Keratinocyte (primary cell): ENCODE data around the gene INTS1. TPM values are rescaled to one million over a fixed set of nuclear protein-coding genes. Genes with fewer than 3 reads are reported as not detected.

Experiments
- DNase-seq: peaks from one replicate; pipeline ENCODE4 v3.0.0-alpha.2; 2011; ENCODE audit warnings: low read depth, missing footprints, low spot score
- FAIRE-seq: peaks from 2 replicates; lab custom pipeline; 2011; peaks lifted over from hg19 to GRCh38; lab: Jason Lieb, UNC
- H2AFZ ChIP-seq: 2 replicates; pipeline ENCODE4 v1.6.0; 2012; ENCODE audit warnings: low read length, control low read depth, inconsistent platforms; ENCODE audit not compliant: control insufficient read depth
- H3K27ac ChIP-seq: 2 replicates; pipeline ENCODE4 v1.5.1; 2011; ENCODE audit warnings: low read length; ENCODE audit not compliant: control insufficient read depth, insufficient read depth
- H3K27me3 ChIP-seq: 3 replicates; pipeline ENCODE4 v1.6.0; 2011; ENCODE audit warnings: low read length; ENCODE audit not compliant: control insufficient read depth, insufficient read depth; ENCODE audit errors: extremely low read depth
- H3K36me3 ChIP-seq, 2 experiments: 2 replicates in 1 of 2; 3 replicates in 1 of 2; pipeline ENCODE4 v1.5.1; 2011; ENCODE audit warnings: low read length in 2 of 2, mild to moderate bottlenecking in 1 of 2; ENCODE audit not compliant: control insufficient read depth in 2 of 2, insufficient read depth in 2 of 2; ENCODE audit errors: extremely low read depth in 1 of 2
- H3K4me1 ChIP-seq: 3 replicates; pipeline ENCODE4 v1.5.1; 2011; ENCODE audit warnings: low read length; ENCODE audit not compliant: control insufficient read depth, insufficient read depth; ENCODE audit errors: extremely low read depth
- H3K4me2 ChIP-seq: 3 replicates; pipeline ENCODE4 v1.6.0; 2011; ENCODE audit warnings: low read depth, low read length; ENCODE audit not compliant: control insufficient read depth, insufficient read depth; ENCODE audit errors: extremely low read depth
- H3K4me3 ChIP-seq, 3 experiments: fragments of 200-600 bp in 1 of 3; sonication (generic) in 1 of 3; 2 replicates in 2 of 3; 3 replicates in 1 of 3; pipeline ENCODE4 v1.5.1; 2011 to 2016; ENCODE audit warnings: low read length in 3 of 3, mild to moderate bottlenecking in 3 of 3, control low read depth in 2 of 3, inconsistent platforms in 1 of 3, low read depth in 1 of 3, mixed read lengths in 1 of 3, mixed run types in 1 of 3, moderate library complexity in 1 of 3; ENCODE audit not compliant: control insufficient read depth in 2 of 3, insufficient read depth in 2 of 3; ENCODE audit errors: extremely low read depth in 1 of 3
- H3K79me2 ChIP-seq: 2 replicates; pipeline ENCODE4 v1.6.0; 2012; ENCODE audit warnings: low read length; ENCODE audit not compliant: control insufficient read depth, insufficient read depth
- H3K9ac ChIP-seq: 3 replicates; pipeline ENCODE4 v1.6.0; 2011; ENCODE audit warnings: low read length; ENCODE audit not compliant: control insufficient read depth, insufficient read depth; ENCODE audit errors: extremely low read depth
- H3K9me1 ChIP-seq: 3 replicates; pipeline ENCODE4 v1.6.0; 2011; ENCODE audit warnings: low read length; ENCODE audit not compliant: control insufficient read depth, insufficient read depth; ENCODE audit errors: extremely low read depth
- H3K9me3 ChIP-seq: 2 replicates; pipeline ENCODE4 v1.5.1; 2012; ENCODE audit warnings: low read depth, low read length; ENCODE audit not compliant: control insufficient read depth
- H4K20me1 ChIP-seq: 3 replicates; pipeline ENCODE4 v1.6.0; 2011; ENCODE audit warnings: low read length; ENCODE audit not compliant: control insufficient read depth, insufficient read depth; ENCODE audit errors: extremely low read depth
- EZH2 ChIP-seq: IDR thresholded peaks from one replicate; pipeline ENCODE4 v1.6.1; 2012; ENCODE audit warnings: inconsistent platforms, mild to moderate bottlenecking, low read length, moderate library complexity
- dilution Hi-C: fragments of 300-500 bp; cut with MboI; formaldehyde crosslinking; loops from one replicate; pipeline ENCODE4 v1.7.0; 2020; ENCODE audit warnings: low sequenced_read_pairs; ENCODE audit not compliant: extremely low pct_ligation_motif_present
- polyA plus RNA-seq, 5 experiments: library from polyadenylated mRNA; depleted of rRNA in 3 of 5; stranded (reverse) in 3 of 5; stranded (forward) in 1 of 5; unstranded in 1 of 5; fragments of >200 nt; gene quantifications; 1 replicate in 1 of 5; 2 replicates in 3 of 5; 3 replicates in 1 of 5; pipeline versions ENCODE4 v1.2.1 to v1.2.3, GENCODE V29; 2011 to 2012; ENCODE audit warnings: missing spikeins in 2 of 5, low read depth in 1 of 5, low replicate concordance in 1 of 5
- TF ChIP-seq, protein P1 (sequence below), 3 experiments: IDR thresholded peaks in 1 of 3; conservative IDR thresholded peaks in 1 of 3; optimal IDR thresholded peaks in 1 of 3; 2 replicates in 2 of 3; 3 replicates in 1 of 3; pipeline versions ENCODE3 to v1.5.1; 2011; ENCODE audit warnings: low read length in 3 of 3, mild to moderate bottlenecking in 3 of 3, moderate library complexity in 2 of 3, control low read depth in 1 of 3, inconsistent platforms in 1 of 3; ENCODE audit not compliant: insufficient read depth in 2 of 3; ENCODE audit errors: extremely low read depth in 1 of 3

Gene INTS1
- polyA plus RNA-seq, 1 donor (not counting 4 experiments of a cell fraction or from before 2014, with no cell fraction given): 10.6 TPM

DNA sequence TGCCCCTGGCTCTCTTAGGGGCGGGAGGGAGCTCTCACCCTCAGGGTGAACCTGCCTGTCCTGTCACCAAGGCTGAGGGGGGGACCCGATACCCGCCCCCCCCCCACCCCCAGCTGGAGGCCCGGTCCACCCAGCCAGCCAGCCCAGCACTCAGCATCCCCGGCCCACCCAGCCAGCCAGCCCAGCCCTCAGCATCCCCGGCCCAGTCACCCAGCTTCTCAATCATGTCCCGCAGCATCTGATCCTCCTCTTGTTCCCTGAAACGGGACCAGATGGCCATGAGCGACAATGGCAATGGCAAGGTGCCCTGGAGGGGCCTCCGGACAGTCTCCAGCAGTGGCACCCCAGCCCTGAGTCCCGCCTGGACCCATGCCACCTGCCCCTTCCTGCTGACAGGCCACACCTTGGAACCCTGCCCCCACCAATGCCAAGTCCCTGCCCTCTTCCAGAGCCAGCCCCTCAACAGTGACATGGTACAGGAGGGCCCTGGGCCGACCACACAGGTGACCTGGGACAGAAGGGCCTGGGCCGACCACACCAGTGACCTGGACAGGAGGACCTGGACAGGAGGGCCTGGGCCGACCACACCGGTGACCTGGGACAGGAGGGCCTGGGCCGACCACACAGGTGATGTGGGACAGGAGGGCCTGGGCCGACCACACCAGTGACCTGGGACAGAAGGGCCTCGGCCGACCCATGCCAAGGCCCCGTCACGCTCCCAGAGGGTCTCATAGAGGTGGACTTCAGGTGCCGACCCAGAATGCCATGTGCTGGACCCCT lies 69.1 kb downstream of the INTS1 start:
- H2AFZ ChIP-seq: no peak overlapping the region
- H3K4me2 ChIP-seq: no peak overlapping the region
- dilution Hi-C loops: no loop called here
- H3K9me3 ChIP-seq: no peaks in the 10 kb centered on the region
- H3K27ac ChIP-seq: no peak overlapping the region
- no peak for DNase-seq
- FAIRE-seq: no peak
- peaks cover 4% of the 10 kb centered on the region for H4K20me1 ChIP-seq
- no peak for TF ChIP-seq EZH2
- TF ChIP-seq, protein P1, sequence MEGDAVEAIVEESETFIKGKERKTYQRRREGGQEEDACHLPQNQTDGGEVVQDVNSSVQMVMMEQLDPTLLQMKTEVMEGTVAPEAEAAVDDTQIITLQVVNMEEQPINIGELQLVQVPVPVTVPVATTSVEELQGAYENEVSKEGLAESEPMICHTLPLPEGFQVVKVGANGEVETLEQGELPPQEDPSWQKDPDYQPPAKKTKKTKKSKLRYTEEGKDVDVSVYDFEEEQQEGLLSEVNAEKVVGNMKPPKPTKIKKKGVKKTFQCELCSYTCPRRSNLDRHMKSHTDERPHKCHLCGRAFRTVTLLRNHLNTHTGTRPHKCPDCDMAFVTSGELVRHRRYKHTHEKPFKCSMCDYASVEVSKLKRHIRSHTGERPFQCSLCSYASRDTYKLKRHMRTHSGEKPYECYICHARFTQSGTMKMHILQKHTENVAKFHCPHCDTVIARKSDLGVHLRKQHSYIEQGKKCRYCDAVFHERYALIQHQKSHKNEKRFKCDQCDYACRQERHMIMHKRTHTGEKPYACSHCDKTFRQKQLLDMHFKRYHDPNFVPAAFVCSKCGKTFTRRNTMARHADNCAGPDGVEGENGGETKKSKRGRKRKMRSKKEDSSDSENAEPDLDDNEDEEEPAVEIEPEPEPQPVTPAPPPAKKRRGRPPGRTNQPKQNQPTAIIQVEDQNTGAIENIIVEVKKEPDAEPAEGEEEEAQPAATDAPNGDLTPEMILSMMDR (optimal IDR thresholded peaks at IDR 0.05 in 1 of 3, IDR thresholded peaks at IDR 0.05 in 1 of 3, conservative IDR thresholded peaks at IDR 0.05 in 1 of 3; ENCODE audit: extremely low read depth in 1 of 3, insufficient read depth in 2 of 3, low read length in 3 of 3): no peak
- H3K4me1 ChIP-seq: no peaks in the 10 kb centered on the region
- H3K27me3 ChIP-seq: peaks cover 10% of the 10 kb centered on the region
- H3K9ac ChIP-seq: no peak overlapping the region
- H3K79me2 ChIP-seq: no peaks in the 10 kb centered on the region
- H3K4me3 ChIP-seq: no peak overlapping the region
- H3K9me1 ChIP-seq: no peaks in the 10 kb centered on the region
- peaks cover 4 to 24% of the 10 kb centered on the region in 2 experiments for H3K36me3 ChIP-seq

DNA sequence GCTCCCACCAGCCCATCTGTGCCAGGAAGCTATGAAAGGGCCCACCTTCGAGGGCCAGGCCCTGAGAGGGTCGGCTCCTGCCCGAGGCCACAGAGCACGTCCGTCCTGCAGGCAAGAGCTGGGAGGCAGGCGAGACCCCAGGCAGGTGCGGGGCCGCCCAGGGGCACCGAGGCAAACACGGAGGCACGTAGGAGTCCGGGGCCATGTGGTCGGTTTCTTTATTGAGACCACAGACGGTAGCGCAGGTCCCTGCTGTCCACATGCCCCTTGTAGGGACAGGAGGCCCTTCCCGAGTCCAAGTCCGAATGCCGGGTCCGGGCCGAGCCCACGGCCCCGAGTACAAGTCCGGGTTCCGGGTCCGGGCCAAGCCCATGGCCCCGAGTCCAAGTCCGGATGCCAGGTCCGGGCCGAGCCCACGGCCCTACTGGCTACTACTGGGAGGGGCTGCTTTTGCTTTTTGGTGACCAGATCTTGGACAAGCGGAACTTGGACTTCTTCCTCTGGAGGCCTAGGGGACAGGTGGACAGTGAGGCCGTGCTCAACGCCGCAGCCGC lies 69.9 kb downstream of the INTS1 start:
- dilution Hi-C loops: no loop called here
- Histone ChIP-seq H3K4me1 (no peaks in the 10 kb centered on the region), H3K27me3 (peaks cover 10% of the 10 kb centered on the region), H3K4me2 (no peak overlapping the region), H4K20me1 (peaks cover 4% of the 10 kb centered on the region), H3K79me2 (no peaks in the 10 kb centered on the region), H2AFZ (no peak overlapping the region), H3K36me3 (peaks cover 4 to 20% of the 10 kb centered on the region in 2 experiments), H3K9ac (no peak overlapping the region), H3K27ac (no peak overlapping the region), H3K9me3 (no peaks in the 10 kb centered on the region), H3K4me3 (no peak overlapping the region), H3K9me1 (no peaks in the 10 kb centered on the region)
- no peak for DNase-seq
- TF ChIP-seq, protein P1 (optimal IDR thresholded peaks at IDR 0.05 in 1 of 3, IDR thresholded peaks at IDR 0.05 in 1 of 3, conservative IDR thresholded peaks at IDR 0.05 in 1 of 3; ENCODE audit: extremely low read depth in 1 of 3, insufficient read depth in 2 of 3, low read length in 3 of 3): no peak
- no peak for TF ChIP-seq EZH2
- no peak for FAIRE-seq
